ENCODE measurements around the gene TNN.

Gene TNN

DNA sequence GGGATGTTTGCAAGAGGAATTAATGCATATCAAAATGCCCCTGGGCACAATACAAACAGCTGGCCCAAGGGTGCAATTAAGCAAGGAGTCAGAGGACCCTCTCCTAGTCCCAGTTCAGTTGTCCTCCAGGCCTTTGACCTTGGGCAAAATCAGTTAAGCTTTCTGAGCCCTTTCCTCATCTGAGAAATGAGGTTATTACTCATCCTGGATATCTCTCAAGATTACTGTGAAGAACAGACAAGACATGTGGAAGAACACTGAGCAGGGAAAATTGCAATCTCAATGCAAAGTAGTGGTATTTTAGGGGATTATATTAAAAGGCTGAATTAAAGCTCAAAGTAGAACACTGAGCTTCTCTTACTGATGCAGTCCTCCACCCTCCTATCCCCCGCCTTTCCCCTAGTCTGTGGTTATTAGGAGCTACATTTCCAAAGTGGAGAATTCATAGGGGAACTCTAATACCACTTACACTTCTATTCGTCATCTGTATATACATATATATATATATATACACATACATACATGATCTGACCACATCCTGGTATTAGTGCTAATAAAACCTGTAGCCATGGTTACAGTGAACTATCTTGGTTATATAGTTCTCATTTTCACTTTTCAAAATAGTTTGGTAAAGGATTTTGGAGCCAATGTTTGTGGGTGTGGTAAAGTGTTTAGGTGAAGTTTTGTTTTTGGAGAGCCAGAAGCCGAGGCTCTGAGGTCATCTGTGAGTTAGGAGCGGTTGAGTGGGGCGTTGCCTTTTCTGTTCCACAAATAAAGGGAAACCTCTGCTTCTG is 106.9 kb downstream of the TNN start:
- Mint-ChIP-seq H3K4me1 (ENCODE audit: low read depth) (peaks cover 22% of the 10 kb centered on the region), H3K27ac (no peak overlapping the region), H3K36me3 (ENCODE audit: low read depth) (peaks cover 91% of the 10 kb centered on the region), H3K27me3 (no peaks in the 10 kb centered on the region), H3K9me3 (no peaks in the 10 kb centered on the region), H3K4me3 (no peak overlapping the region)
- intact Hi-C loops (cut with micrococcal nuclease), result no loop called here

- Mint-ChIP-seq H3K4me1 (ENCODE audit: low read depth) (peaks cover 17% of the 10 kb centered on the region), H3K27me3 (no peaks in the 10 kb centered on the region), H3K36me3 (ENCODE audit: low read depth) (peaks cover 78% of the 10 kb centered on the region), H3K27ac (no peak overlapping the region), H3K9me3 (no peaks in the 10 kb centered on the region), H3K4me3 (no peak overlapping the region)
- intact Hi-C loops (cut with micrococcal nuclease), result no loop called here
Measured at GRCh38 chr1:175176246-175176645, 108.6 kb downstream of the TNN start.

DNA sequence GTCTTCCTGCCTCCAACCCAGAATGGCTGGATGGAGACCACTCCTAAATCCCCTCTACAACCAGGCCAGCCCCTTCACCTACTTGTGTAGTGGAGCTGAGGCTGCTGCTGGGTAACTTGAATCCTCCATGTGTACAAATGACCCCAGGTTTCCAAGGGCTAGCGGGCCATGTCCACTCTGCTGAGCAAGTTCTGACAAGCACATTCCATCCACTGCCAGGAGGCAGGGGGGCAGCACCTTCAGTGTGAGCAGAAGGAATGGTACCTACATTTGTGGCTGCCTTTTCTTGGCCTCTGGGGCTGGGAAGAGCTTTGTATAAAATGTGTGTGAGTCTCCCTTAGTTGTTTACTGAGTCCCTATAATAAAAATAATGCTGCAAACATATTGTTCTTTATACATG is 110.4 kb downstream of the TNN start:
- intact Hi-C loops (cut with micrococcal nuclease), result no loop called here
- no peak overlapping the region for H3K27ac Mint-ChIP-seq
- no peaks in the 10 kb centered on the region for H3K9me3 Mint-ChIP-seq
- peaks cover 79% of the 10 kb centered on the region for H3K36me3 Mint-ChIP-seq (ENCODE audit: low read depth)
- no peak overlapping the region for H3K4me3 Mint-ChIP-seq
- no peaks in the 10 kb centered on the region for H3K27me3 Mint-ChIP-seq
- peaks cover 35% of the 10 kb centered on the region for H3K4me1 Mint-ChIP-seq (ENCODE audit: low read depth)

DNA sequence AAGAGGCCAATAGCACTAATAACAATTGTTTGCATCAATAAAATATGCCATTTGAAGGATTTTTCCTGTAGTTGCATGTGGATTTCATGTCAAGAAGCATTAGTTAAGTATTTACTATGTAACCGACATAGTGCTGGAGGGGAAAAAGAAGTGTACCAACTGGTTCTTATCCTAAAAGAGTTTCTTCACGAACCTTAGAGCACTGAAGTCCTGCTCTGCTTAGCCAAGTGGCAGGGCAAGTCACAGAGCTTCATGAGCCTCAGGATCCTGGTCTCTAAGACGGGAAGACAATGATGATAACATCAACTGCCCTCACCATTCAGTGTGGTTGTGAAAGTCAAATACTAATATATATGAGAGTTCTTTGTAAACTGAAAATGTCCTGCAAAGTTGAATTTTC is 110.8 kb downstream of the TNN start:
- H3K9me3 Mint-ChIP-seq, result no peaks in the 10 kb centered on the region
- H3K27ac Mint-ChIP-seq, result no peak overlapping the region
- no peaks in the 10 kb centered on the region for H3K27me3 Mint-ChIP-seq
- no peak overlapping the region for H3K4me3 Mint-ChIP-seq
- H3K36me3 Mint-ChIP-seq (ENCODE audit: low read depth), result peaks cover 79% of the 10 kb centered on the region
- intact Hi-C loops (cut with micrococcal nuclease), result no loop called here
- H3K4me1 Mint-ChIP-seq (ENCODE audit: low read depth), result peaks cover 39% of the 10 kb centered on the region

- H3K36me3 Mint-ChIP-seq (ENCODE audit: low read depth), result peaks cover 78% of the 10 kb centered on the region
- peaks cover 49% of the 10 kb centered on the region for H3K4me1 Mint-ChIP-seq (ENCODE audit: low read depth)
- H3K9me3 Mint-ChIP-seq, result no peaks in the 10 kb centered on the region
- intact Hi-C loops (cut with micrococcal nuclease), result no loop called here
- H3K4me3 Mint-ChIP-seq, result no peak overlapping the region
- no peak overlapping the region for H3K27ac Mint-ChIP-seq
- H3K27me3 Mint-ChIP-seq, result no peaks in the 10 kb centered on the region
Measured at GRCh38 chr1:175179837-175180590, 112.4 kb downstream of the TNN start.

- peaks cover 68% of the 10 kb centered on the region for H3K4me1 Mint-ChIP-seq (ENCODE audit: low read depth)
- H3K9me3 Mint-ChIP-seq, result no peaks in the 10 kb centered on the region
- H3K36me3 Mint-ChIP-seq (ENCODE audit: low read depth), result peaks cover 75% of the 10 kb centered on the region
- no peaks in the 10 kb centered on the region for H3K27me3 Mint-ChIP-seq
- intact Hi-C loops (cut with micrococcal nuclease), result no loop called here
- H3K4me3 Mint-ChIP-seq, result no peak overlapping the region
- no peak overlapping the region for H3K27ac Mint-ChIP-seq
Measured at GRCh38 chr1:175182201-175182746, 114.6 kb downstream of the TNN start.

DNA sequence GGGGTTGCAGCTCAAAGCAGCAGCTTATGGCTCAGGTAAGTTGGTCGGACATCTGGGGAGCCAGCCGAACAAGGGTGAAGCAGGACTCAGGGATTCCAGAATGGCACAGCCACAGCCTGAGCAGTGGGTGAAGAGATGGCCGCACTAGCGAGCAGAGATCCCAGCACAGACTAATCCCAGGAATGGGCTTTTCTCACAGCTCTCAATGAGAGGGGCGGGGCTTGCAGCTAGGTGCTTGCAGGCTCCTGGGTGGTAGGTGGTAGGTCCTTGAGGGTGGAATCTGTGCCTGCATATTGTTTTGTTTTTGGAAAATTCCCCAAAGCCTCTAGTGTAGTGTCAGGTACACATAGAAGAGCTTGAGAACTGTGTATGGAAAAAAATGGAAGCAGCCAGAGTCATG is 116.0 kb downstream of the TNN start:
- Mint-ChIP-seq H3K36me3 (ENCODE audit: low read depth) (peaks cover 76% of the 10 kb centered on the region), H3K4me3 (no peak overlapping the region), H3K27me3 (no peaks in the 10 kb centered on the region), H3K27ac (peak overlapping the region; percentile 40), H3K9me3 (no peaks in the 10 kb centered on the region), H3K4me1 (ENCODE audit: low read depth) (peaks cover 81% of the 10 kb centered on the region)
- intact Hi-C loops (cut with micrococcal nuclease), result no loop called here

- peaks cover 81% of the 10 kb centered on the region for H3K36me3 Mint-ChIP-seq (ENCODE audit: low read depth)
- H3K4me3 Mint-ChIP-seq, result no peak overlapping the region
- peak overlapping the region; percentile 83 for H3K27ac Mint-ChIP-seq
Measured at GRCh38 chr1:175185903-175186302, 118.3 kb downstream of the TNN start.

DNA sequence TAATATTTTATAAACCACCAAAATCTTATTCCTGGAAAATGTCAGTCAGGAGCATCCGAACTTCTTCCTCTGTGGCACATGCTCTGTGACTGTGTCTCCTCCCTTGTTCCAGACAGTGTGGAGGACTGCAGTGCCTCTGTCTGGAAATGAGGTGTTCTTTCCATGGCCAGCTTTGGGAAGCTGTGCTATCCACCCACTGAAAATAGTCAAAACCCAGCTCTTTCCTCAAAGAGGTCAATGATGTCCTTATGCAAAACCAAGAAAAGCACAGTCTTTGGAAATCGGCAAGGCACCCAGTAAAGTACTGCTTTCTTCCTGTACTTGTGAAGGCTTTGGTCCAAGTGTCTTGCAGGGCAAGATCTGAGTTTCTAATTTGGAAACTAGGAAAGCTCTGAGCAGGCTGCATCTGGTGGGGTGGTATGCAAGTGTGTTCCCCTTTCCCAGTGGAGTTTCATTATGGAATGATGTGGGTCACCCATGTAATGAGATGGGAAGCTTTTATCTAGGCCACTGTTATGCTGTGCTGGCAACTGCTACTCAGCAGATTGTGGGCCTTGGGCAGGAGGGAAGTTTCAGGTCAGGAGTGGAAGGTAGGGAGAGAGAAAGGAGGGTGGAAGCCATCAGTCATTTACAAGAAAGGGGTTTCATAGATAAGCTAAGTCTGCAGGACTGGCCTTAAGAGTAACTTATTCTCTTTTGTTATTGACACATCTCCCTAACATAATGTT is 119.0 kb downstream of the TNN start:
- no peaks in the 10 kb centered on the region for H3K9me3 Mint-ChIP-seq
- intact Hi-C loops (cut with micrococcal nuclease), result loop anchor here (2.0 kb wide), 1 partner anchor 14 kb away; no protein-coding TSS in a partner anchor
- H3K4me3 Mint-ChIP-seq, result peak overlapping the region; percentile 21
- H3K27ac Mint-ChIP-seq, result peak overlapping the region; percentile 83
- H3K4me1 Mint-ChIP-seq (ENCODE audit: low read depth), result peaks cover 87% of the 10 kb centered on the region
- H3K36me3 Mint-ChIP-seq (ENCODE audit: low read depth), result peaks cover 79% of the 10 kb centered on the region
- no peaks in the 10 kb centered on the region for H3K27me3 Mint-ChIP-seq

More at GRCh38 chr1:175185903-175186302, 118.3 kb downstream of the TNN start:
- H3K4me1 Mint-ChIP-seq (ENCODE audit: low read depth), result peaks cover 88% of the 10 kb centered on the region
- no peaks in the 10 kb centered on the region for H3K27me3 Mint-ChIP-seq
- H3K9me3 Mint-ChIP-seq, result no peaks in the 10 kb centered on the region
- intact Hi-C loops (cut with micrococcal nuclease), result loop anchor here (2.0 kb wide), 1 partner anchor 15 kb away; no protein-coding TSS in a partner anchor

GRCh38 chr1:175188936-175189335 is 121.3 kb downstream of the TNN start:
- Mint-ChIP-seq H3K4me1 (ENCODE audit: low read depth) (peaks cover 76% of the 10 kb centered on the region), H3K27me3 (no peaks in the 10 kb centered on the region), H3K27ac (peak overlapping the region; percentile 83), H3K36me3 (ENCODE audit: low read depth) (peaks cover 63% of the 10 kb centered on the region), H3K4me3 (peak overlapping the region; percentile 59), H3K9me3 (no peaks in the 10 kb centered on the region)
- intact Hi-C loops (cut with micrococcal nuclease), result no loop called here

DNA sequence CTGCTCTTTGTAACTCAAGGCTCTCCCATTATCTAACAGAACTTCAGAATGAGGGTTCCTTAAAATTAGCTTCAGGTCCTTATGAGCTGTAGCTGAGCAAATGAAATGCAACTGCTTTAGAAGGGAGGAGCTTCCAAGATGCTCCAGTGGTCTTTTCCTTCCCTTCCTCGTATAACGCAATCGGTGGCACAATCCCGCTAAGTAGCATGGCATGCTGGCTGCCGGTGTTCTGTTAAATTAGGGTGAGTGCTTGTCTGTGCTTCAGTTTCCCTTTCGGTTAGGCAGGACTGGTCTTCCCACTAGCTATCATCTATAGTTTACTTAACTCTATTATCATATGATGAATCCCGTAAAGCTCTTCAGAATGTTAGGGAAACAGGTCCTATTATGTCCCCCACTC is 124.0 kb downstream of the TNN start:
- H3K9me3 Mint-ChIP-seq, result no peaks in the 10 kb centered on the region
- peak overlapping the region; percentile 83 for H3K27ac Mint-ChIP-seq
- H3K27me3 Mint-ChIP-seq, result no peaks in the 10 kb centered on the region
- peaks cover 44% of the 10 kb centered on the region for H3K36me3 Mint-ChIP-seq (ENCODE audit: low read depth)
- H3K4me1 Mint-ChIP-seq (ENCODE audit: low read depth), result peaks cover 81% of the 10 kb centered on the region
- intact Hi-C loops (cut with micrococcal nuclease), result no loop called here
- peak overlapping the region; percentile 86 for H3K4me3 Mint-ChIP-seq

DNA sequence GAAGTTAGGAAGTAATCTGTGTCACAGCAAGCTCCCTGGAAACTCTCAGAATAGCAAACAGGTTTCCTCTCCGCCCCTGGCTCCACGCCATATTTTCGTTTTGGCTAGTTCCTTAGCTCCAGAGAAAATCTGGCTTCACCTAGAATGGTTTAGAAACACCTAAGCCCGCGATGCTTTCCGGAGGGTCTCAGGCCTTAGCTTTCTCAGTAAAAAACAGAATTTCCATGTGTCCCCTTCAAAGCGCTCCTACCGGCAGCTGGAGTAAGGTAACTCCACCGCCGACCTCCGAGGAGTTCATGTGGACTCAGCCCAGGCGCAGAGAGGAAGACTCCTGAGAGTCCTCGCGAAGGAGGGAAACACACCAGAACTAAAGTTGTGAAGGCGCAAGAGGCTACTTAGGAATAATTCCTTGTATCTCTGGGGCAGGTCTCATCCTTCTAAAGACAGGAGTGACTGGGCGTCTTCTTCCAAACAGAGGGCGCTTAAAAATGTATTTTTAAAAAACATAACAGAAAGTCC is 124.5 kb downstream of the TNN start:
- intact Hi-C loops (cut with micrococcal nuclease), result no loop called here
- Mint-ChIP-seq H3K4me3 (peak overlapping the region; percentile 86), H3K27ac (peak overlapping the region; percentile 83), H3K4me1 (ENCODE audit: low read depth) (peaks cover 81% of the 10 kb centered on the region), H3K36me3 (ENCODE audit: low read depth) (peaks cover 39% of the 10 kb centered on the region), H3K9me3 (no peaks in the 10 kb centered on the region), H3K27me3 (no peaks in the 10 kb centered on the region)

DNA sequence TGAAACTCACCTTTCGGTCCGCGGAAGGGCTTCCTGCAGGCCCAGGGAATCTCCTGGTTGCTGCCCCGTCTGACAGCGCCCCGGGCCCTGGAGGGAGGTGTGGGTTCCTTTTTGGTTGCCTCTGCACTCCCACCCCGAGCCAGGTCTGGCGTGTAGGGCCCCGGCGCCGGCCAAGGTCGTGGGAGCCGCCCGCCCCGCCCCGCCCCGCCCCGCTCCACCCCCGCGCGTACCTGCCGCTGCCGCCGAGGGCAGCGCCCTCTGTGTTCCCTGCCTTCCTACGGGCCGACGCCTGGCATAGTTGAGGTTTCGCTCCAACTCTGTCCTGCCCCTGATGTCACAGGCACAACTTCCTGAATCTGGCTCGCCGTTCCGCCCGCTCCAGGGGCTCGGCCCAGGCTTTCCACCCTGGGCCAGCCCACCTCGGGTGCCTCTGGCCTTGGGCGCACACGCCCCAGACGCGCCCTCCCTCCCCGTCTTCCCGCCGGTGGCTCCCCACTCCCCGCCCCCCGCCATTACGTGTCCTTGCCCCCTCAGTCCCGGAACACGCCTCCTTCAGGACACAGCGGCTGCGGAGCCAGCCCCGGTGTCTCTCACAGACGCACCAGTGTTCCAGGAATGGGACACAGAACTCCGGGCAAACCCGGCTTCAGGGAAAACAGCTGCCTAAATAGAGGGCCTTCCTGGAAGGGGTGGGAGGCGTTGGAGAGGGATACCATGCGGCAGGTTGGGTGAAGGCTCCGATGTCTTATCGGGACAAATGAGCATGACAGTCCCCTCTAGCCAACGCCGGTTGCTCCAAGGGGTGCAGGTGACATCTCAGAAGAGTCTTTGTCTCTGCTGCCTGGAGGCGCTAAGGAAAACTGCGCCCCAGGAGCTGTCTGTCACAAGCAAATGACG is 125.2 kb downstream of the TNN start, which contains the start of gene KIAA0040:
KIAA0040 (minus strand) TSS at position 147 of the 897 bp plus-strand sequence. CDS start 31,763 bp downstream, outside the sequence.
- intact Hi-C loops (cut with micrococcal nuclease), result no loop called here
- Mint-ChIP-seq H3K27ac (peak within 1 kb of the TSS; percentile 83), H3K27me3 (no peaks in the 10 kb centered on the region), H3K36me3 (ENCODE audit: low read depth) (peaks cover 32% of the 10 kb centered on the region), H3K4me1 (ENCODE audit: low read depth) (peaks cover 81% of the 10 kb centered on the region), H3K4me3 (peak within 1 kb of the TSS; percentile 86), H3K9me3 (no peaks in the 10 kb centered on the region)
